ENCODE data around the gene GRM8.

The GRM8 gene

DNA sequence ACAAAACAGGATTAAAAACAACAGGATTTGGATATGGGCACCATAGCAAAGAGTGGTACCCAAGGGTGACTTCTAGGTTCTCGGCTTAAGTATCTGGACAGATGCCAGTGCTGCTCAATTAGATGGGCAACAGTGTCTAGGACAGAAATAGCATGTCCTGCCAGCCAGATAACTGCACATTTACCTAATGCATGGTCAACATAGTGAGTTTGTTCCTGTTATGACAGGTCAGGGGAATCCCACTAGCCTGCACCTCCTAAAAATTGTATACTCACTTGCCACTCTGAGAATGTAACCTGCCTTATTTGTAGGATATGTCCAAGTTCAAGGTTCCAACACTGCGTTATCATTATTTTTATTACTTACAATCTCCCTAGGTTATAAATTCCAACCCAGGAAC, 471.7 kb downstream of the GRM8 start:
- Histone ChIP-seq H4K8ac (ENCODE audit: low read length) (no peak overlapping the region), H2AK5ac (ENCODE audit: low read length, severe bottlenecking) (no peak overlapping the region), H3K27me3 (ENCODE audit: control insufficient read depth in 1 of 2, insufficient read depth in 1 of 2, low read length in 2 of 2) (no peaks in the 10 kb centered on the region), H2BK12ac (ENCODE audit: low read length in 2 of 2) (no peak overlapping the region), H3K79me1 (replicated peaks; ENCODE audit: low read length, poor library complexity, severe bottlenecking) (no peaks in the 10 kb centered on the region), H3K18ac (ENCODE audit: low read depth in 1 of 2, low read length in 2 of 2) (no peak overlapping the region), H2AFZ (ENCODE audit: low read depth, low read length) (no peak overlapping the region), H4K91ac (ENCODE audit: low read length) (no peak overlapping the region), H3K4me1 (ENCODE audit: control insufficient read depth, insufficient read depth, low read depth, low read length) (no peaks in the 10 kb centered on the region), H3K4me2 (ENCODE audit: low read length, poor library complexity, severe bottlenecking) (no peak overlapping the region), H3K4me3 (ENCODE audit: insufficient read depth in 1 of 2, low read depth in 1 of 2, low read length in 2 of 2) (no peak overlapping the region), H3K9me3 (ENCODE audit: control insufficient read depth, low read length) (no peaks in the 10 kb centered on the region), H2BK5ac (ENCODE audit: low read depth, low read length, poor library complexity, severe bottlenecking) (no peak overlapping the region), H3K27ac (ENCODE audit: low read length, poor library complexity, severe bottlenecking) (no peak overlapping the region), H3K14ac (ENCODE audit: low read length in 2 of 2) (no peak overlapping the region), H3K4ac (ENCODE audit: low read depth in 1 of 2, low read length in 2 of 2) (no peak overlapping the region), H3K23ac (ENCODE audit: low read length in 2 of 2) (no peak overlapping the region), H3K36me3 (ENCODE audit: control insufficient read depth in 1 of 2, insufficient read depth in 2 of 2, low read depth in 1 of 2, low read length in 2 of 2) (no peaks in the 10 kb centered on the region), H3K9ac (ENCODE audit: low read length) (no peak overlapping the region), H2BK120ac (ENCODE audit: low read depth, low read length) (no peak overlapping the region), H2BK15ac (ENCODE audit: low read depth, poor library complexity, severe bottlenecking) (no peak overlapping the region)
- 87% methylated on average over 2 of the region's 2 CpGs for WGBS
- DNase-seq: no peak

DNA sequence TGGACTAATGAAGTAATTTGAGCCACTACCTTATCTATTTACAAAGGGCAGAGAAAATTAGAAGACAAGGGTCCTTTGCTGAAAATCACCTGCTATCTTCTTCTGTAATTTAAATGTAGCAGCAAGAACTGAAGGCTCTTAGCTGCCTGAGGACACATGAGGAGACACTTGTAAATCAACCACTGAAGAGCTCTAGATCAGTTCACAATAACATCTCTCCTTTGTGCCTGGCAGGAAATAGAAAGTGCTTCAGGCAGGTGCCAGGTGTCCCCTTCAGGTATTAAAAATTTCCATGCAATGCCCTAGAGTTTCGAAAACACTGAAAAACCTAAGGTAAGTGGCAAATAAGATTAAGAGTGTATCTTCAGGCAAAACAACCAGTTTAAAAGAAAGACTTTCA, 474.6 kb downstream of the GRM8 start:
- no peak overlapping the region for H3K4ac ChIP-seq (ENCODE audit: low read depth in 1 of 2, low read length in 2 of 2)
- H3K79me1 ChIP-seq (replicated peaks; ENCODE audit: low read length, poor library complexity, severe bottlenecking): no peaks in the 10 kb centered on the region
- H2BK120ac ChIP-seq (ENCODE audit: low read depth, low read length): no peak overlapping the region
- no peak overlapping the region for H2AK5ac ChIP-seq (ENCODE audit: low read length, severe bottlenecking)
- no peak overlapping the region for H3K4me2 ChIP-seq (ENCODE audit: low read length, poor library complexity, severe bottlenecking)
- WGBS: no CpG with 5 or more reads among the region's 1 CpG
- H3K23ac ChIP-seq (ENCODE audit: low read length in 2 of 2): no peak overlapping the region
- H3K14ac ChIP-seq (ENCODE audit: low read length in 2 of 2): no peak overlapping the region
- no peak overlapping the region for H3K4me3 ChIP-seq (ENCODE audit: insufficient read depth in 1 of 2, low read depth in 1 of 2, low read length in 2 of 2)
- no peak overlapping the region for H2BK12ac ChIP-seq (ENCODE audit: low read length in 2 of 2)
- no peak overlapping the region for H3K27ac ChIP-seq (ENCODE audit: low read length, poor library complexity, severe bottlenecking)
- H3K27me3 ChIP-seq (ENCODE audit: control insufficient read depth in 1 of 2, insufficient read depth in 1 of 2, low read length in 2 of 2): no peaks in the 10 kb centered on the region
- no peak overlapping the region for H3K9ac ChIP-seq (ENCODE audit: low read length)
- H3K18ac ChIP-seq (ENCODE audit: low read depth in 1 of 2, low read length in 2 of 2): no peak overlapping the region
- no peak overlapping the region for H4K91ac ChIP-seq (ENCODE audit: low read length)
- no peak overlapping the region for H4K8ac ChIP-seq (ENCODE audit: low read length)
- no peak overlapping the region for H2BK5ac ChIP-seq (ENCODE audit: low read depth, low read length, poor library complexity, severe bottlenecking)
- H3K36me3 ChIP-seq (ENCODE audit: control insufficient read depth in 1 of 2, insufficient read depth in 2 of 2, low read depth in 1 of 2, low read length in 2 of 2): no peaks in the 10 kb centered on the region
- no peak for DNase-seq
- no peaks in the 10 kb centered on the region for H3K9me3 ChIP-seq (ENCODE audit: control insufficient read depth, low read length)
- H2BK15ac ChIP-seq (ENCODE audit: low read depth, poor library complexity, severe bottlenecking): no peak overlapping the region
- H2AFZ ChIP-seq (ENCODE audit: low read depth, low read length): no peak overlapping the region
- H3K4me1 ChIP-seq (ENCODE audit: control insufficient read depth, insufficient read depth, low read depth, low read length): no peaks in the 10 kb centered on the region

DNA sequence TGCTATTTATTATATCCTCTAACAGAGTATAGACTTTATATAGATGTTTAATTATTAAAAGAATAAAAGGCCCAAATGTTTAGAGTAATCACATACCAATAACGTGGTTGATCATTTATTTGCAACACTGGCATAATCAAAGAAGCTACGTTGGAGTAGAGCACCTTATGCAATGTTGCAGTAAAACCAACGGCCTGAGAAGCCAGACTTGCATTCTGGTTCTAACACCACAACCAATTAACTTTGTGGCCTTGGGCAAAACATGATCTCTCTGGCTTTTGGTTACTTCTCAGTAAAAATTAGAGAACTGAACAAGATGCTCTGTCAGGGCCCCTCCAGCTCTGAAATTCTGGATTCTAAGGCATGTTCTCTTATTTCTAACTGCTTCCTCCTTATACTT, 476.2 kb downstream of the GRM8 start:
- no peak overlapping the region for H3K18ac ChIP-seq (ENCODE audit: low read depth in 1 of 2, low read length in 2 of 2)
- no peak overlapping the region for H4K8ac ChIP-seq (ENCODE audit: low read length)
- no peaks in the 10 kb centered on the region for H3K79me1 ChIP-seq (replicated peaks; ENCODE audit: low read length, poor library complexity, severe bottlenecking)
- WGBS: 72% methylated on average over 3 of the region's 3 CpGs
- H3K4me2 ChIP-seq (ENCODE audit: low read length, poor library complexity, severe bottlenecking): no peak overlapping the region
- H3K14ac ChIP-seq (ENCODE audit: low read length in 2 of 2): no peak overlapping the region
- no peak overlapping the region for H3K9ac ChIP-seq (ENCODE audit: low read length)
- no peaks in the 10 kb centered on the region for H3K9me3 ChIP-seq (ENCODE audit: control insufficient read depth, low read length)
- H3K27ac ChIP-seq (ENCODE audit: low read length, poor library complexity, severe bottlenecking): no peak overlapping the region
- no peak overlapping the region for H2BK120ac ChIP-seq (ENCODE audit: low read depth, low read length)
- H3K27me3 ChIP-seq (ENCODE audit: control insufficient read depth in 1 of 2, insufficient read depth in 1 of 2, low read length in 2 of 2): no peaks in the 10 kb centered on the region
- H2BK5ac ChIP-seq (ENCODE audit: low read depth, low read length, poor library complexity, severe bottlenecking): no peak overlapping the region
- no peak overlapping the region for H2AK5ac ChIP-seq (ENCODE audit: low read length, severe bottlenecking)
- no peaks in the 10 kb centered on the region for H3K4me1 ChIP-seq (ENCODE audit: control insufficient read depth, insufficient read depth, low read depth, low read length)
- no peak overlapping the region for H3K4me3 ChIP-seq (ENCODE audit: insufficient read depth in 1 of 2, low read depth in 1 of 2, low read length in 2 of 2)
- H2BK15ac ChIP-seq (ENCODE audit: low read depth, poor library complexity, severe bottlenecking): no peak overlapping the region
- no peak overlapping the region for H3K23ac ChIP-seq (ENCODE audit: low read length in 2 of 2)
- H3K36me3 ChIP-seq (ENCODE audit: control insufficient read depth in 1 of 2, insufficient read depth in 2 of 2, low read depth in 1 of 2, low read length in 2 of 2): no peaks in the 10 kb centered on the region
- H3K4ac ChIP-seq (ENCODE audit: low read depth in 1 of 2, low read length in 2 of 2): no peak overlapping the region
- H2BK12ac ChIP-seq (ENCODE audit: low read length in 2 of 2): no peak overlapping the region
- H4K91ac ChIP-seq (ENCODE audit: low read length): no peak overlapping the region
- DNase-seq: no peak
- no peak overlapping the region for H2AFZ ChIP-seq (ENCODE audit: low read depth, low read length)

DNA sequence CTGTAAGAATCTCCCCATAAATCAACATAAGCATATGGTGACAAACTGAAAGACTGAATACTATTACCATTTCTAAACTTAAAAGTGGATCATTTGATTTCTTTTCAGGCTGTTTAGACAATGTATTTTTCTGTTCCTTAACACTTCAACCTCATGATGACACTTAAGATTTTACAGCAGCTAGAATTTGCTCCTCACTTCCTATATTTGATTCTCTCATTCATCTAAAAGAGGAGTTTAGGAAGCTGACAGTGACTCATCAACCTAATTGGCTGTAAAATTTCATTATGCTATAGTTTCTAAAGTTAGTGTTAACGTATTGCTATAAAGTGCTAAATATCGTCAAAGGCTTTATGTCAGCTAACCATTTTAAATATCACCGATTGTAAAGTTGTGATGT, 478.7 kb downstream of the GRM8 start:
- H3K4me2 ChIP-seq (ENCODE audit: low read length, poor library complexity, severe bottlenecking): no peak overlapping the region
- H4K91ac ChIP-seq (ENCODE audit: low read length): no peak overlapping the region
- no peaks in the 10 kb centered on the region for H3K27me3 ChIP-seq (ENCODE audit: control insufficient read depth in 1 of 2, insufficient read depth in 1 of 2, low read length in 2 of 2)
- no peaks in the 10 kb centered on the region for H3K36me3 ChIP-seq (ENCODE audit: control insufficient read depth in 1 of 2, insufficient read depth in 2 of 2, low read depth in 1 of 2, low read length in 2 of 2)
- no peak overlapping the region for H3K23ac ChIP-seq (ENCODE audit: low read length in 2 of 2)
- H2BK15ac ChIP-seq (ENCODE audit: low read depth, poor library complexity, severe bottlenecking): no peak overlapping the region
- no peaks in the 10 kb centered on the region for H3K79me1 ChIP-seq (replicated peaks; ENCODE audit: low read length, poor library complexity, severe bottlenecking)
- H3K9ac ChIP-seq (ENCODE audit: low read length): no peak overlapping the region
- no peak overlapping the region for H2BK120ac ChIP-seq (ENCODE audit: low read depth, low read length)
- no peaks in the 10 kb centered on the region for H3K9me3 ChIP-seq (ENCODE audit: control insufficient read depth, low read length)
- H3K18ac ChIP-seq (ENCODE audit: low read depth in 1 of 2, low read length in 2 of 2): no peak overlapping the region
- no peak overlapping the region for H3K27ac ChIP-seq (ENCODE audit: low read length, poor library complexity, severe bottlenecking)
- no peak overlapping the region for H2BK5ac ChIP-seq (ENCODE audit: low read depth, low read length, poor library complexity, severe bottlenecking)
- no peak overlapping the region for H3K4me3 ChIP-seq (ENCODE audit: insufficient read depth in 1 of 2, low read depth in 1 of 2, low read length in 2 of 2)
- H3K14ac ChIP-seq (ENCODE audit: low read length in 2 of 2): no peak overlapping the region
- no peaks in the 10 kb centered on the region for H3K4me1 ChIP-seq (ENCODE audit: control insufficient read depth, insufficient read depth, low read depth, low read length)
- H2BK12ac ChIP-seq (ENCODE audit: low read length in 2 of 2): no peak overlapping the region
- no peak overlapping the region for H3K4ac ChIP-seq (ENCODE audit: low read depth in 1 of 2, low read length in 2 of 2)
- no peak overlapping the region for H2AFZ ChIP-seq (ENCODE audit: low read depth, low read length)
- no peak overlapping the region for H4K8ac ChIP-seq (ENCODE audit: low read length)
- no peak overlapping the region for H2AK5ac ChIP-seq (ENCODE audit: low read length, severe bottlenecking)
- no peak for DNase-seq
- no CpG with 5 or more reads among the region's 3 CpGs for WGBS

Data from mesenchymal stem cell (in vitro differentiated cells and primary cell).